HepG2 (cell line): ENCODE measurements around the gene TXNL4B. TPM values are rescaled to one million over a fixed set of nuclear protein-coding genes. Genes with fewer than 3 reads are reported as not detected.
A peak's percentile ranks its signal among the peaks of the same experiment; 100 is the strongest.

Experiments used
- ATAC-seq: fragments of 200-7000 bp; cut with Tn5 transposase; 3 replicates; pipeline ENCODE4 v1.9.1; 2020; ENCODE audit warnings: mild to moderate bottlenecking, moderate library complexity
- BruUV-seq: library from RNA; stranded (reverse); fragments of 400-500 nt; replicated peaks from 2 replicates; lab custom pipeline; 2021; lab: Mats Ljungman, UMichigan
- CTCF ChIA-PET: fragments of 300-600 bp; formaldehyde crosslinking; extraction: SDS; loops from one replicate; lab custom pipeline; 2021; ENCODE audit warnings: low total read pairs, inconsistent platforms, low intra/inter-chr PET ratio; lab: Yijun Ruan, JAX
- POLR2A ChIA-PET: fragments of 350-600 bp; sonication (Branson Sonifier 250); formaldehyde crosslinking; loops from one replicate; lab custom pipeline; 2020; ENCODE audit warnings: antibody characterized with exemption, inconsistent platforms; lab: Yijun Ruan, JAX
- DNase-seq: peaks from one replicate; pipeline ENCODE4 v3.0.0-alpha.2; 2015; ENCODE audit warnings: low spot score
- FAIRE-seq: peaks from 3 replicates; lab custom pipeline; 2011; peaks lifted over from hg19 to GRCh38; lab: Jason Lieb, UNC
- H2AFZ ChIP-seq: one replicate; pipeline ENCODE4 v1.6.1; 2011; ENCODE audit warnings: low read length, inconsistent platforms
- H3K27ac ChIP-seq: fragments of 300-600 bp; 3 replicates; pipeline ENCODE4 v1.8.0; 2011; ENCODE audit warnings: mixed run types, mild to moderate bottlenecking, mixed read lengths, low read length, inconsistent platforms; ENCODE audit not compliant: insufficient read depth; ENCODE audit errors: extremely low read length
- H3K27me3 ChIP-seq, 2 experiments: fragments of 200-600 bp in 1 of 2; 2 replicates in 1 of 2; 3 replicates in 1 of 2; pipeline versions ENCODE4 v1.6.0 to v1.8.0; 2011; ENCODE audit warnings: low read length in 2 of 2, mild to moderate bottlenecking in 2 of 2, moderate library complexity in 2 of 2, inconsistent platforms in 1 of 2; ENCODE audit not compliant: insufficient read depth in 2 of 2, control insufficient read depth in 1 of 2
- H3K36me3 ChIP-seq, 2 experiments: fragments of 200-600 bp in 1 of 2; replicated peaks in 1 of 2; 2 replicates in 1 of 2; 3 replicates in 1 of 2; pipeline versions ENCODE4 v1.5.1 to v1.8.0; 2011; ENCODE audit warnings: low read length in 2 of 2, inconsistent platforms in 1 of 2; ENCODE audit not compliant: insufficient read depth in 2 of 2, control insufficient read depth in 1 of 2
- H3K4me1 ChIP-seq: 2 replicates; pipeline ENCODE4 v1.5.1; 2012; ENCODE audit warnings: low read length, inconsistent platforms; ENCODE audit not compliant: insufficient read depth
- H3K4me2 ChIP-seq: 2 replicates; pipeline ENCODE4 v1.6.0; 2011; ENCODE audit warnings: low read depth, low read length, inconsistent platforms
- H3K4me3 ChIP-seq, 3 experiments: fragments of 200-600 bp in 1 of 3; sonication (generic), shearing (Covaris generic) in 1 of 3; replicated peaks in 1 of 3; 2 replicates each; pipeline ENCODE4 v1.5.1; 2011 to 2016; ENCODE audit warnings: low read length in 3 of 3, inconsistent platforms in 2 of 3, low read depth in 2 of 3, mild to moderate bottlenecking in 2 of 3, control low read depth in 1 of 3, mixed read lengths in 1 of 3; ENCODE audit not compliant: insufficient read depth in 1 of 3
- H3K79me2 ChIP-seq: one replicate; pipeline ENCODE4 v1.6.1; 2011; ENCODE audit warnings: low read length, inconsistent platforms; ENCODE audit not compliant: insufficient read depth
- H3K9ac ChIP-seq: 2 replicates; pipeline ENCODE4 v1.6.0; 2011; ENCODE audit warnings: mild to moderate bottlenecking, low read depth, low read length, inconsistent platforms; ENCODE audit not compliant: insufficient read depth
- H3K9me3 ChIP-seq: 2 replicates; pipeline ENCODE4 v1.5.1; 2012; ENCODE audit warnings: mild to moderate bottlenecking, low read length
- H4K20me1 ChIP-seq: 2 replicates; pipeline ENCODE4 v1.6.0; 2011; ENCODE audit warnings: inconsistent platforms, mild to moderate bottlenecking, low read length, moderate library complexity; ENCODE audit not compliant: insufficient read depth
- AGO2 ChIP-seq: fragments of 200-400 bp; formaldehyde crosslinking; optimal IDR thresholded peaks from 2 replicates; pipeline ENCODE3; 2017; ENCODE audit warnings: mild to moderate bottlenecking, low read depth, low read length, moderate library complexity
- SIN3B ChIP-seq: fragments of 150-350 bp; IDR thresholded peaks from 2 replicates; pipeline ENCODE4 v1.6.1; 2014; ENCODE audit warnings: low read length
- WGBS: methylation state at CpG from one replicate; pipeline ENCODE4 v1.1.6; 2017; ENCODE audit warnings: low lambda C conversion rate; 5-methylcytosine and 5-hydroxymethylcytosine counted together
- in situ Hi-C: cut with HindIII; loops from 2 replicates; pipeline ENCODE4 v1.10.0; 2017; ENCODE audit warnings: low pct_unique_long_range_greater_than_20kb; ENCODE audit not compliant: extremely low pct_ligation_motif_present
- intact Hi-C: fragments of 100-400 bp; cut with micrococcal nuclease; formaldehyde crosslinking; loops from one replicate; pipeline ENCODE4 v1.10.0; 2022; ENCODE audit not compliant: unreplicated experiment
- polyA plus RNA-seq, 8 experiments: library from polyadenylated mRNA; depleted of rRNA in 3 of 8; stranded (reverse) in 7 of 8; unstranded in 1 of 8; fragments of >200 nt; fragmentation: Illumina TruSeq in 4 of 8; extraction: Trizol in 4 of 8; gene quantifications; 2 replicates each; pipeline versions ENCODE4 v1.2.1 to v1.2.3, GENCODE V29; 2011 to 2016; ENCODE audit warnings: low read depth in 4 of 8, missing spikeins in 1 of 8, mixed read lengths in 1 of 8; ENCODE audit not compliant: insufficient read depth in 1 of 8
- total RNA-seq, 5 experiments: library from RNA; depleted of rRNA; stranded (reverse); fragments of >200 nt; fragmentation: Illumina TruSeq; extraction: Trizol; gene quantifications; 2 replicates each; pipeline ENCODE4 v1.2.3, GENCODE V29; 2016; ENCODE audit warnings: low read depth in 1 of 5
- TF ChIP-seq, protein P1 (sequence below): sonication (generic); formaldehyde crosslinking; IDR thresholded peaks from 2 replicates; pipeline ENCODE4 v1.4.0; 2020; ENCODE audit warnings: mild to moderate bottlenecking, missing genetic modification reagents

Gene TXNL4B
- total and polyA plus RNA-seq, 2 of the 13 experiments (the other 11 are each of a cell fraction or from before 2014, with no cell fraction given) = 17.4 to 18.3 TPM

- no peaks in the 10 kb centered on the region for H3K4me1 ChIP-seq
- H3K79me2 ChIP-seq = no peaks in the 10 kb centered on the region
- no peak overlapping the region for H3K4me2 ChIP-seq
- no peak overlapping the region for H3K9ac ChIP-seq
- in situ Hi-C loops (no loop called here), intact Hi-C loops (no loop called here)
- ATAC-seq = no peak
- H4K20me1 ChIP-seq = no peaks in the 10 kb centered on the region
- no peak for DNase-seq
- H3K36me3 ChIP-seq = peaks cover 81 to 100% of the 10 kb centered on the region in 2 experiments
- no peak for TF ChIP-seq SIN3B
- peak; percentile 35 for TF ChIP-seq AGO2
- TF ChIP-seq, protein P1, sequence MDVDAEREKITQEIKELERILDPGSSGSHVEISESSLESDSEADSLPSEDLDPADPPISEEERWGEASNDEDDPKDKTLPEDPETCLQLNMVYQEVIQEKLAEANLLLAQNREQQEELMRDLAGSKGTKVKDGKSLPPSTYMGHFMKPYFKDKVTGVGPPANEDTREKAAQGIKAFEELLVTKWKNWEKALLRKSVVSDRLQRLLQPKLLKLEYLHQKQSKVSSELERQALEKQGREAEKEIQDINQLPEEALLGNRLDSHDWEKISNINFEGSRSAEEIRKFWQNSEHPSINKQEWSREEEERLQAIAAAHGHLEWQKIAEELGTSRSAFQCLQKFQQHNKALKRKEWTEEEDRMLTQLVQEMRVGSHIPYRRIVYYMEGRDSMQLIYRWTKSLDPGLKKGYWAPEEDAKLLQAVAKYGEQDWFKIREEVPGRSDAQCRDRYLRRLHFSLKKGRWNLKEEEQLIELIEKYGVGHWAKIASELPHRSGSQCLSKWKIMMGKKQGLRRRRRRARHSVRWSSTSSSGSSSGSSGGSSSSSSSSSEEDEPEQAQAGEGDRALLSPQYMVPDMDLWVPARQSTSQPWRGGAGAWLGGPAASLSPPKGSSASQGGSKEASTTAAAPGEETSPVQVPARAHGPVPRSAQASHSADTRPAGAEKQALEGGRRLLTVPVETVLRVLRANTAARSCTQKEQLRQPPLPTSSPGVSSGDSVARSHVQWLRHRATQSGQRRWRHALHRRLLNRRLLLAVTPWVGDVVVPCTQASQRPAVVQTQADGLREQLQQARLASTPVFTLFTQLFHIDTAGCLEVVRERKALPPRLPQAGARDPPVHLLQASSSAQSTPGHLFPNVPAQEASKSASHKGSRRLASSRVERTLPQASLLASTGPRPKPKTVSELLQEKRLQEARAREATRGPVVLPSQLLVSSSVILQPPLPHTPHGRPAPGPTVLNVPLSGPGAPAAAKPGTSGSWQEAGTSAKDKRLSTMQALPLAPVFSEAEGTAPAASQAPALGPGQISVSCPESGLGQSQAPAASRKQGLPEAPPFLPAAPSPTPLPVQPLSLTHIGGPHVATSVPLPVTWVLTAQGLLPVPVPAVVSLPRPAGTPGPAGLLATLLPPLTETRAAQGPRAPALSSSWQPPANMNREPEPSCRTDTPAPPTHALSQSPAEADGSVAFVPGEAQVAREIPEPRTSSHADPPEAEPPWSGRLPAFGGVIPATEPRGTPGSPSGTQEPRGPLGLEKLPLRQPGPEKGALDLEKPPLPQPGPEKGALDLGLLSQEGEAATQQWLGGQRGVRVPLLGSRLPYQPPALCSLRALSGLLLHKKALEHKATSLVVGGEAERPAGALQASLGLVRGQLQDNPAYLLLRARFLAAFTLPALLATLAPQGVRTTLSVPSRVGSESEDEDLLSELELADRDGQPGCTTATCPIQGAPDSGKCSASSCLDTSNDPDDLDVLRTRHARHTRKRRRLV (CRISPR knock-in tag) = no peak
- CTCF ChIA-PET = no interaction called here
- no peaks in the 10 kb centered on the region for H3K27me3 ChIP-seq
- no peak overlapping the region for H3K4me3 ChIP-seq
- no peak overlapping the region for H3K27ac ChIP-seq
- POLR2A ChIA-PET = no interaction called here
- WGBS = 97% methylated on average over 11 of the region's 17 CpGs
- no peaks in the 10 kb centered on the region for H3K9me3 ChIP-seq
- FAIRE-seq = no peak
- no TSS peak for BruUV-seq
- no peak overlapping the region for H2AFZ ChIP-seq
These were observed 14.0 kb upstream of the TXNL4B start for GRCh38 chr16:72107371-72107770.
